GM12891 (cell line): ENCODE measurements around the gene FKBP10.

ENCODE experiments used
- PAX5 ChIP-seq: IDR thresholded peaks from 2 replicates; pipeline ENCODE4 v1.6.1; 2011; ENCODE audit warnings: low read length, moderate library complexity, mild to moderate bottlenecking; ENCODE audit not compliant: insufficient read depth, severe bottlenecking
- POLR2A ChIP-seq: IDR thresholded peaks from 2 replicates; pipeline ENCODE4 v1.6.1; 2011; ENCODE audit warnings: low read depth, low read length, control low read depth
- POLR2AphosphoS5 ChIP-seq: IDR thresholded peaks from 2 replicates; pipeline ENCODE4 v1.6.1; 2011; ENCODE audit warnings: low read depth, low read length, control low read depth
- POU2F2 ChIP-seq: IDR thresholded peaks from 2 replicates; pipeline ENCODE4 v1.6.1; 2011; ENCODE audit warnings: low read depth, mild to moderate bottlenecking, control low read depth, low read length, moderate library complexity
- SPI1 ChIP-seq: IDR thresholded peaks from 2 replicates; pipeline ENCODE4 v1.6.1; 2011; ENCODE audit warnings: low read depth, low read length, control low read depth
- TAF1 ChIP-seq: IDR thresholded peaks from 2 replicates; pipeline ENCODE4 v1.6.1; 2011; ENCODE audit warnings: low read depth, low read length, control low read depth

GRCh38 chr17:41816637-41817320 is 4.0 kb downstream of the FKBP10 start:
- TF ChIP-seq POLR2A (no peak), POLR2AphosphoS5 (no peak), POU2F2 (no peak), PAX5 (no peak), TAF1 (no peak), SPI1 (no peak)
